Measurements from ENCODE around the gene OXTR.

The OXTR gene

GRCh38 chr3:8769088-8769822 lies at the start of gene OXTR:
Gene OXTR (minus strand): TSS chr3:8769613. CDS start chr3:8768187, 1,426 bp downstream.
- peak; percentile 8 for DNase-seq (ENCODE audit: low read depth)

DNA sequence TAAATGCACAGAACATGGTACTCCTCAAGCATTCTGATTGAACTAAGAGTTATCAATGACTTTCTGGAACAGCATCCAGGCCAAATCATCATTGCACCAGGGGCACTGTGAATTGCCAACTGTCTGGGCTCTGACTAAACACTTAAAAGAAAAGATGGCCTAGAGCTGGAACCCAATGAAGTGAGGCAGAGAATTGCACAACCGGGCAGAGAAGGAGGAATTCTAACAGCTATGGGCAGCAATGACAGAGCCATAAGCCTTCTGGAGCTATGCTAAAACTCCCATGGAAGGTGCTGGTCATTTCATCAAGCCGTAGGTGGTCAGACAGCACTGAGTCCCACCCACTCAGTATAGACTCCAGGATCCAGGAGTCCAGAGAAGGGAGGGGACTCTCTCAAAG lies 48.1 kb upstream of the OXTR start:
- no peak for DNase-seq (ENCODE audit: low read depth)

DNA sequence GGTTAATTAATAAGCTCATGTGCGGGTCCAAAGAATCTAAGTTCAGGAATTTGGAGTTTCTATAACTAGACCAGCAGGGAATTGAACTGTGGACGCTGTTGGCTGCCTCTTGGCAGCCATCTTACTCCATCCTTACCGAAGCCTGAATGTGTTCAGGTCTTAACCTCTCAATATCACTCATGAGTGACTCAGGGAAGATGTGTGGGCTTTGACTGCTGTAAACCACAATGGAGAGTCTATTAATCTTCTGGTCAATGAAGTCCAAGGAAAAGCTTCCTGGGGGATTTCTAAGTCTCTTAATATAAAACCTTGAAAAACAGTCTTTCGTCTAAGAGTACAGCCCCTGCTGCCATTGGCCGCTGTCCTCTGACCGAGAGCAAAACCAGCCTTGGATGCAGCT lies 46.7 kb upstream of the OXTR start:
- no peak for DNase-seq (ENCODE audit: low read depth)

GRCh38 chr3:8813411-8813810 lies 44.0 kb upstream of the OXTR start:
- DNase-seq (ENCODE audit: low read depth) = no peak

- no peak for DNase-seq (ENCODE audit: low read depth)
Measured at GRCh38 chr3:8810561-8810960, 41.1 kb upstream of the OXTR start.

- no peak for DNase-seq (ENCODE audit: low read depth)
Measured at GRCh38 chr3:8805774-8806173, 36.4 kb upstream of the OXTR start.

- no peak for DNase-seq (ENCODE audit: low read depth)
Measured at GRCh38 chr3:8802256-8802655, 32.8 kb upstream of the OXTR start.

DNA sequence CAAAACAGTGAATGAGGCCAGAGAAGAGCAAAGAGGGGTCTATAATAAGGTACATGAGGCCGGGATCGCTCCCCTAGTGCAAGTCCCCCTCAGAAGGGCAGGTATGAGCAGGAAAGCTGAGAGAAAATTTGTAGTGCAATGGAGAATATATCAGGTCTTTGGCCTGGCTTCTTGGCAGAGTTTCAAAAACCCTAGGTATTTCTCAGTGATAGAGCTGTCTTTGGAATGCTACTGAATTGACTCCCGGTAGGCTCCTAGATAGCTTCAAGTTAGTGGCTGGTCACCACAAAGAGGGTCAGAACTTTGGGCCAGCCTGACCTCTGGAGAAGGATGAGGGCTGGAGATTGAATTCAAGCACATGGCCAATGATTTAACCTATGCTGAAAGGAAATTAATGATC lies 30.6 kb upstream of the OXTR start:
- DNase-seq (ENCODE audit: low read depth) = no peak

DNA sequence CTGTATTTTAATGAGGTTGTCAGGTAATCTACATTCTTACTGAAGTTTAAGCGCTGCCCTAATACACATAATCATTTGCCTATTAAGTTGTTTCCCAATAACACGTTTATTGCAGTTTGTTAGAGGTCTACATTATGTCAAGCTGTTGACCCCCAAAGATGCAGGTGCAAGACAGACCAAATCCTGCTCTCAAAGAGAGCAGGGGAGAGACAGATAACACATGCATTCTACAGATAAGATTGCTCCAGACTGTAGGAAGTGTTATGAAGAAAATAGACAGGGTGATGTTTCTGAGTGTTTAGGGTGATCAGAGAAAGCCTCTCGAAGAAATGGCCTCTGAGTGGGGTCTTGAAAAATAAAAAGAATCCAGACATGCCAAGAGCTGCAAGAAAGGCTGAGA lies 24.8 kb upstream of the OXTR start:
- no peak for DNase-seq (ENCODE audit: low read depth)

GRCh38 chr3:8793242-8793641 lies 23.8 kb upstream of the OXTR start:
- no peak for DNase-seq (ENCODE audit: low read depth)

- no peak for DNase-seq (ENCODE audit: low read depth)
Measured at GRCh38 chr3:8790529-8790928, 21.1 kb upstream of the OXTR start.

DNA sequence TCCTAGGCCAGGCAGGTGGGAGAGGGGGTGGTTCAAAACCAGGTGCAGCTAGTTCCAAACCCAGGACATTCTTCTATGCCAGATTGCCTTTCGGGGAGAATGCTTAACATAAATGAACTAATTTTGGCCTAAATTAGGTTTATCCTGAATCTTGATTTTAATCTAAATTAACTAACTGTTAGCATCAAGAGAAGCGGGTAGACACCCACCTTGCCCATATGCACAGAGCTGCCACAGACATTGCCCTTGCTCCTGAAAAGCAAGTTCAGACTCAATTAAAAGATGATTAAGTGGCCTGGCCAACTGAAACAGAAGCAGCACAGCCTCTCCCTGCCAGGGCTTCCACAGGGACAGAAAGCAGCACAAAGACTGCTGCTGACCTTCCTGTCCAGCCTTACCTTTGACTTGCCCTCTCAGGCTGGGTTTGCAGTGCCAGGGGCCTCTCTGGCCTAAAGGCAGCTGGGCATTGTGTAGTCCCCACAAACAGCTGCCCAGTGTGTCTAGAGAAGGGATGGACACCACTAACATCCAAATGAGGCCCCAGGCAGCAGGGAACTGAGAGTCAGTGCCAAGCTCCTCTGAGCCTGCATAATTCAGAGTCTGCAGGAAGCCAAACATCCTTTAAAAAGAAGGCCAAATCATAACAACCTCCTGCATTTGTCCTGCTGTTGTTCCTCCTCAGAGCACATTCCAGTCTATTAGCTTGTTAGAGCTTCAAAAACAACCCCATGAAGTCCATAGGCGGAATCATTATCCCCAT lies 15.4 kb upstream of the OXTR start:
- DNase-seq (ENCODE audit: low read depth) = no peak

DNA sequence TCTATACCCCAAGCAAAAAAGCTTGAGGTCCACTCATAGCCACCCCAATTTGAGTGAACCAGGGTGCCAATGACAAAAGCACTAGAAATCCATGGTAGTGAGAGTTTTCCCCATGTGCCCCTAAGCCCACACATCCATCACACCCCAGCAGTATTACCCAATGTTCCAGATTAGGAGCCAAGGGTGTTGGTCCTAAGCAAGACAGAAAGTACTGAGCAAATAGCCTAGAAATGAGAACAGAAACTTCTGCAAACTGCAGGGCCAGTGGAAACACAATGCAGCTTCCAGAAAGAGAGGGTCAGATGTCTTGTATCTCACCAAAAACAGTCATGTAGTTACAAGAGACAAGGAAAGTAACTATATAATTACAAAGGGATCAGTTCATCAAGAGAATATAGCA lies 10.9 kb upstream of the OXTR start:
- no peak for DNase-seq (ENCODE audit: low read depth)

DNA sequence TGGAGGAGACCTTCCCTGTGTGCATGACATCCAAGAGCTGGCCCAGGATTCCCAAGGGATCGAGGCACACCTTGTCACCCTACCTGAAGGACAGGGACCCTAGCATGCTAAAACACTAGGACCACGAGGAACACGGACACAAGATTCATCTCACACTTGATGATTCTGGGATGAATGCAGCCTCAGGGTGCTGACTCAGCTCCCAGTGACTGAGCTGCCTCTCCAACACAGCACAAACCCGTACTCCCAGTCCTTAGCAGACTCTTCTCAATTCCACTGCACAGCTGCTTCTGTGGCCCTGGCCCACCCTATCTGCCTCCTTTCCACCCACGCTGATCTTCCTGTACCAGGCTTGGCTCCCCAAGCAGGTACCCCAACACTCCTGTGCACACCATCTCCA lies 9.1 kb upstream of the OXTR start:
- DNase-seq (ENCODE audit: low read depth) = no peak

- no peak for DNase-seq (ENCODE audit: low read depth)
Measured at GRCh38 chr3:8777978-8778267, 8.5 kb upstream of the OXTR start.

DNA sequence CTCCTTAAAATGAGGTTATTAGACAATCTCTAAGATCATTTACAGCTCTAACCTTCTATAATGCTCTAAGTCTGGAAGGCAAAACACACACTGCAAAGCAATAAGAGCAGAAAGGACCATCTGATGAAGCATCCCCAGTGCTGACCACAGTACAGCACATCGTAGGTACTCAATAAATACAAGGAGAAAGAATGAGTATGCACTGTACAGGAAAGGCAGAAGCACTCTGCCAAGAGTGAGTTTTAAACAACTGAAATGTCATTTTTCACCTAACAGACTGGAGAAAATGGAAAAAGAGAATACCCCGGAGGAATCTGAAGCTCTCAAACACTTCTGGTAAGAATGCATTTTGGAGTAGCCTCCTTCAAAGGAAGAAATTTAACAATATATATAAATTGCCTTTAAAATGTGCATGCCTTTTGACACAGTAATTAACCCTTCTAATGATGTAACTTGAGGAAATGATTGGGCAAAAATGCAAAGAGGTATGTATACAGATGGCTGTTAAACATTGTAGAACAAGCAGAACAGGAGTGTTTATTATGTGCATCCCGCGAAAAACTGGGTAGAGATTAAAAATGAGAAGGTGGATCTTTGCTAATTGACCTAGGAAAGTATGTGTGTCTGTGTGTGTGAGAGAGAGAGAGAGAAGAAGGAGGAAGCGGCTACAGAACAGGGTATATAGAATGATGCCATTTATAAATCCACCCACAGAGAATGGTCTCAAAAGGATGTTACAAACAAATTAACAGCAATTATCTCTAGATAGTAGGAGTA lies 8.0 kb upstream of the OXTR start:
- DNase-seq (ENCODE audit: low read depth) = no peak

GRCh38 chr3:8776406-8776805 lies 7.0 kb upstream of the OXTR start:
- no peak for DNase-seq (ENCODE audit: low read depth)

- no peak for DNase-seq (ENCODE audit: low read depth)
Measured at GRCh38 chr3:8775602-8776001, 6.2 kb upstream of the OXTR start.

- DNase-seq (ENCODE audit: low read depth) = no peak
Measured at GRCh38 chr3:8775181-8775580, 5.8 kb upstream of the OXTR start.

DNA sequence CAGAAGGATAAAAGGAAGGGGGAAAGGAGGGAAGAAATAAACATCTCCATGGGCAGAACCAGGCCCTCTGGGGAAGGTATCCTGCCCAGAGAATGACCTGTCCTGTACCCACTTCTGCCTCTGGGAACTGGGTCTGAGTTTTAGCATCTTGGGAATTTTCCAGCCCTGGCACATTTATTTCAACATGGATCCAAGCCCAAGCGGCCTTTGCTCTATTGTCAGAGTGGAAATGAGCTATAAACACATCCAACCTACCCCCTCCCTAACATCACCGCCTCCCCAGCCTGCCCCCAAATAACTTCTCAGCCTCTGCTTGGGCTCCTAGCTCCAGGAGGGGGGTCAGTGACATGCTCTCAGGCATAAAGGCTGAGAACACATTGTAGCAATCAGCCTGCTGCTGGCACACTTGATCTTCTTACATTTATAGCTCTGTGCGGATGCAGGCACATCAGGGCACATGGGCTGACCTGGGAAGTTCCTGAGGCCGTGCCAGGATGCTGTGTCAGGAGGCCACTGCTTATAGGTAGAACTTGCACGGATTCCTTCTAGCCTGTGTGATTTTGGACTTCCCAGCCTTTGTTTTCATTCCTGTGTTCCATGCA lies 4.6 kb upstream of the OXTR start:
- DNase-seq (ENCODE audit: low read depth) = no peak

DNA sequence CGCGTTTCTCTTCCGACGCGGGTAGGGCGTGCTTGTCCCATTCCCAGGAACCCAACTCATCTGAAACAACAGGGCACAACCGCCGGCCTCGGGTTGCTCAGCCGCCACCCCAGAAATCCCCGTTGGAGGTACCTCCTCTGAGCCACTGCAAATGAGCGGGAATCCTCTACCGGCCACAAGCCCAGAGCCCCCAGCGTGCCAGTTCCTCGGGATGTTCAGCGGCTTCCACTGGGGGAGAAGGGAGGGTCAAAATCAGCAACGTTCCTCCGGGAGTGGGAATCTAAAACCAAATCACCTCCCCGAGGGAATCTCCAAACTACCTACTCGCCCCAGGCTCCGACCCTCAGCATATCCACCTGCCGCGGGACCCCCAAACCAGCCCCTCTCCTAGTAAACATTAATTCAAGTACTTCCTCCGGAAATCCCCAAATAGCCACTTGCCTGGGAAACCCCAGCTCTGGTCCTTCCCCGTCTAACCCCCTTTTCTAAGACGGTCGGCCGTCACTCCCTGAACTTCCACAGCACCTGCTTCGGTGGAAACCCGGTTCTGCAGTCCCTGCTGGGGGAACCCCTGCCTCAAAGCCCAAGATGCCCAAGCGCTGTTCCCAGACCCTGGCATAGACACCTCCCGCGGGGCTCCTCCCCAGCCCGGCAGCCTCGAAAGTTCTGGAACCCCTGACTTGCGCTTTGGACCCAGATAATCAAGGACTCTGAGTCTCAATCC lies 887 bp downstream of the OXTR start:
- no peak for DNase-seq (ENCODE audit: low read depth)

Measured in stimulated activated CD8-positive, alpha-beta memory T cell treated with anti-CD3 and anti-CD28 coated beads, Interleukin-12 subunit alpha, Interleukin-12 subunit beta, amount 100 ng/mL, for 4 hours (primary cell).